BLaER1 treated with 17β-estradiol and CSF1 and Interleukin-3, amounts not matched to agents 10 nM and 100 nM (cell line): ENCODE results near the gene SORT1.
"Not testable (repeated sequence)": the region's sequence is repeated elsewhere in the genome, so short reads cannot be mapped to it uniquely, and the experiment has no call there.

Source experiments
- H3K27ac ChIP-seq, 11 experiments: shearing (Covaris generic); formaldehyde crosslinking; 2 replicates each; pipeline ENCODE4 v1.8.1; 2022
- H3K27me3 ChIP-seq, 11 experiments: shearing (Covaris generic); formaldehyde crosslinking; 2 replicates each; pipeline ENCODE4 v1.8.1; 2022
- H3K36me3 ChIP-seq, 11 experiments: shearing (Covaris generic); formaldehyde crosslinking; 2 replicates each; pipeline ENCODE4 v1.8.1; 2022
- H3K4me1 ChIP-seq, 10 experiments: shearing (Covaris generic); formaldehyde crosslinking; 2 replicates each; pipeline ENCODE4 v1.8.1; 2022
- H3K4me2 ChIP-seq, 11 experiments: shearing (Covaris generic); formaldehyde crosslinking; 2 replicates each; pipeline ENCODE4 v1.8.1; 2022
- H3K4me3 ChIP-seq, 10 experiments: shearing (Covaris generic); formaldehyde crosslinking; 2 replicates each; pipeline ENCODE4 v1.8.1; 2022
- H3K9ac ChIP-seq, 11 experiments: shearing (Covaris generic); formaldehyde crosslinking; 2 replicates each; pipeline ENCODE4 v1.8.1; 2022
- H3K9me3 ChIP-seq, 11 experiments: shearing (Covaris generic); formaldehyde crosslinking; replicated peaks in 1 of 11; 2 replicates each; pipeline ENCODE4 v1.8.1; 2022
- H4K20me1 ChIP-seq, 11 experiments: shearing (Covaris generic); formaldehyde crosslinking; 2 replicates each; pipeline ENCODE4 v1.8.1; 2022
- Cebpa-rat ChIP-seq, 11 experiments: shearing (Covaris generic); IDR thresholded peaks; 2 replicates each; pipeline ENCODE4 v1.8.1; 2022

SORT1 gene

GRCh38 chr1:109381573-109381972 lies 16.1 kb downstream of the SORT1 start:
- TF ChIP-seq Cebpa-rat (IDR thresholded peaks at IDR 0.05) = no peak
- H3K9ac ChIP-seq = no peak overlapping the region

DNA sequence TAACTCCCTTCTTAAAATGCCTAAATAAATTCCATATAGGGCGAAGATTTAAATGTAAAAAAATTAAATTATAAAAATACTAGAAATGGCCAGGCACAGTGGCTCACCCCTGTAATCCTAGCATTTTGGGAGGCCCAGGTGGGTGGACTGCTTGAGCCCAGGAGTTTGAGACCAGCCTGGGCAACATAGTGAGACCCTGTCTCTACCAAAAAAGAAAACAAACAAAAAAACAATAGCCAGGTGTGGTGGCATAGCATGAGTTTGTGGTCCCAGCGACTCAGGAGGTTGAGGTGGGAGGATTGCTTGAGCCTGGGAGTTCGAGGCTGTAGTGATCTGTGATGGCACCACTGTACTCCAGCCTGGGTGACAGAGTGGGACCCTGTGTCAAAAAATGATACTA lies 17.8 kb downstream of the SORT1 start:
- TF ChIP-seq Cebpa-rat (IDR thresholded peaks at IDR 0.05) = no peak
- Histone ChIP-seq H4K20me1 (peaks cover 0 to 40% (median 10%) of the 10 kb centered on the region in 11 experiments; a peak in 7 of 22 replicates), H3K27me3 (no peaks in the 10 kb centered on the region), H3K27ac (no peak overlapping the region), H3K36me3 (0 out of 22 replicates have a peak, but pooled peaks cover 0 to 5% (median 0%) of the 10 kb centered on the region in 11 experiments), H3K4me1 (peaks cover 0 to 28% (median 11%) of the 10 kb centered on the region in 10 experiments; a peak in 18 of 20 replicates), H3K9ac (no peak overlapping the region), H3K4me3 (no peak overlapping the region), H3K9me3 (peaks cover 0 to 6% (median 5%) of the 10 kb centered on the region in 11 experiments; a peak in 10 of 22 replicates), H3K4me2 (no peak overlapping the region)

More at GRCh38 chr1:109381573-109381972, 16.1 kb downstream of the SORT1 start:
- Histone ChIP-seq H3K36me3 (no peaks in the 10 kb centered on the region), H3K27ac (no peak overlapping the region), H3K4me3 (no peak overlapping the region), H3K4me1 (peaks cover 16 to 45% (median 27%) of the 10 kb centered on the region in 10 experiments), H3K9me3 (no peaks in the 10 kb centered on the region), H4K20me1 (peaks cover 0 to 40% (median 10%) of the 10 kb centered on the region in 11 experiments; a peak in 7 of 22 replicates), H3K27me3 (no peaks in the 10 kb centered on the region), H3K4me2 (peak overlapping the region in 2 of 11 experiments; percentile 7 to 25; a peak in 3 of 22 replicates)

GRCh38 chr1:109379422-109379821 lies 18.3 kb downstream of the SORT1 start:
- no peak overlapping the region for H3K9ac ChIP-seq
- H3K4me2 ChIP-seq = no peak overlapping the region
- TF ChIP-seq Cebpa-rat (IDR thresholded peaks at IDR 0.05) = no peak
- no peak overlapping the region for H3K27ac ChIP-seq
- H3K36me3 ChIP-seq = 0 out of 22 replicates have a peak, but pooled peaks cover 0 to 5% (median 0%) of the 10 kb centered on the region in 11 experiments
- H3K9me3 ChIP-seq = peaks cover 0 to 11% (median 9%) of the 10 kb centered on the region in 11 experiments; a peak in 11 of 22 replicates
- H4K20me1 ChIP-seq = peaks cover 0 to 35% (median 10%) of the 10 kb centered on the region in 11 experiments; a peak in 7 of 22 replicates
- no peaks in the 10 kb centered on the region for H3K27me3 ChIP-seq
- H3K4me1 ChIP-seq = peaks cover 0 to 23% (median 8%) of the 10 kb centered on the region in 10 experiments; a peak in 12 of 20 replicates
- no peak overlapping the region for H3K4me3 ChIP-seq

DNA sequence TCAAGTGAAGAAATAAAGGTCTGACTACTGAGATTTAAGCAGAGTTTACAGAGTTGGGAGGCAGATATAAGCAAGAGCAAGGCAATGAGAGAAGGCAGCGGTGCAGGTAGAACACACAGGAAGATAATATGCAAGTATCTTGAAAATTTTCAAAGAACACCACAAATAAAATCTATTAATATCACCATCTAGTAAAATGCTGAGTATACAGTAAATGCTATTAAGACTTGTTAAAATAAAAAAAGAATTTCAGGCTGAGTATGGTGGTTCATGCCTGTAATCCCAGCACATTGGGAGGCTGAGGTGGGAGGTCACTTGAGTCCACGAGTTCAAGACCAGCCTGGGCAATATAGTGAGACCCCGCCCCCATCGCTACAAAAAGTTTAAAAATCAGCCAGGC lies 20.0 kb downstream of the SORT1 start:
- Histone ChIP-seq H3K9ac (no peak overlapping the region), H3K36me3 (0 out of 22 replicates have a peak, but pooled peaks cover 0 to 5% (median 0%) of the 10 kb centered on the region in 11 experiments), H3K27ac (no peak overlapping the region), H3K9me3 (peaks cover 0 to 14% (median 10%) of the 10 kb centered on the region in 11 experiments; a peak in 11 of 22 replicates), H3K4me1 (peaks cover 8 to 29% (median 20%) of the 10 kb centered on the region in 10 experiments), H3K4me3 (no peak overlapping the region), H4K20me1 (peaks cover 0 to 26% (median 4%) of the 10 kb centered on the region in 11 experiments; a peak in 5 of 22 replicates), H3K4me2 (no peak overlapping the region), H3K27me3 (no peaks in the 10 kb centered on the region)
- no peak for TF ChIP-seq Cebpa-rat (IDR thresholded peaks at IDR 0.05)

DNA sequence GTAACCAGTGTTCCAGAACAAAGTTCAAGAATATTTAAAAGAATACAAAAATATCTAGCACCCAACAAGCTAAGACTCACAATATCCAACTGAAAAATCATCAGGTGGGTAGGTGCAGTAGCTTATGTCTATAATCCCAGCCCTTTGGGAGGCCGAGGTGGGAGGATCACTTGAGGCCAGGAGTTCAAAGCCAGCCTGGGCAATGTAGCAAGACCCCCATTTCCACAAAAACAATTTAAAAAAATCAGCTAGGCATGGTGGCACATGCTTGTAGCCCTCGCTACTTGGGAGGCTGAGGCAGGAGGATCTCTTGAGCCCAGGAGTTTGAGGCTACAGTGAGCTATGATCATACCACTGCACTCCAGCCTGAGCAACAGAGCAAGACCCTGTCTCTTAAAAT lies 24.0 kb downstream of the SORT1 start:
- peak overlapping the region in 1 of 11 experiments; percentile 22; a peak in 1 of 22 replicates for H3K27ac ChIP-seq
- H3K4me3 ChIP-seq = not testable (repeated sequence)
- peak overlapping the region in 10 of 11 experiments; percentile 5 to 93 (median 62); a peak in 15 of 22 replicates for H3K4me2 ChIP-seq

DNA sequence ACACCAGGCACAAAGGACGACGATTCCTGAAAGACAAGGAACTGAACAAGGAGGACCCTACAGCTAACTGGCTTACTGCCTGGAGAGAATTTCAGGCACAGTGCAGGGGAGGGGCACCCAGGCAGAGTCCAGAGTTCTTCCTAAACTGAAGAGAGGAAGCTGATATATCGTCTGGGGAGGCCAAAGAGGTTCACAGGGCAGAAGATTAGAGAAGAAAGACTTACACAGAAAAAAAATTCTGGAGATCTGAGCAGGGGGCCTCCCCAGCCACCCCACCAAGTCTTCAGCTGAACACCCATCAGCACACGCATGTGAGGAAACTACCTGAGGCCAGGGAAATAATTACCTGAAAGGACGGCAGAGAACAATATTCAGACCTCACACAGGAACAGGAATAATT lies 24.6 kb downstream of the SORT1 start:
- H3K9me3 ChIP-seq = peaks cover 0 to 14% (median 10%) of the 10 kb centered on the region in 11 experiments; a peak in 11 of 22 replicates
- peak overlapping the region in 4 of 11 experiments; percentile 26 to 65 (median 42); a peak in 5 of 22 replicates for H3K9ac ChIP-seq
- H3K27ac ChIP-seq = peak overlapping the region in 5 of 11 experiments; percentile 3 to 45 (median 22); a peak in 4 of 22 replicates
- no peaks in the 10 kb centered on the region for H3K27me3 ChIP-seq
- H3K36me3 ChIP-seq = 0 out of 22 replicates have a peak, but pooled peaks cover 0 to 5% (median 0%) of the 10 kb centered on the region in 11 experiments
- no peak overlapping the region for H3K4me3 ChIP-seq
- H3K4me2 ChIP-seq = peak overlapping the region; percentile 5 to 93 (median 36); a peak in 17 of 22 replicates
- peaks cover 45 to 62% (median 55%) of the 10 kb centered on the region in 10 experiments for H3K4me1 ChIP-seq
- H4K20me1 ChIP-seq = peaks cover 0 to 14% (median 0%) of the 10 kb centered on the region in 11 experiments; a peak in 2 of 22 replicates
- no peak for TF ChIP-seq Cebpa-rat (IDR thresholded peaks at IDR 0.05)

More for the DNA sequence above, 24.0 kb downstream of the SORT1 start:
- Histone ChIP-seq H3K9me3 (peaks cover 0 to 14% (median 10%) of the 10 kb centered on the region in 11 experiments; a peak in 11 of 22 replicates), H4K20me1 (peaks cover 0 to 14% (median 0%) of the 10 kb centered on the region in 11 experiments; a peak in 2 of 22 replicates), H3K9ac (peak overlapping the region in 1 of 11 experiments; percentile 45; a peak in 2 of 22 replicates), H3K4me1 (peaks cover 42 to 56% (median 51%) of the 10 kb centered on the region in 10 experiments)
- not testable (repeated sequence) for H3K27me3 ChIP-seq, H3K36me3 ChIP-seq

DNA sequence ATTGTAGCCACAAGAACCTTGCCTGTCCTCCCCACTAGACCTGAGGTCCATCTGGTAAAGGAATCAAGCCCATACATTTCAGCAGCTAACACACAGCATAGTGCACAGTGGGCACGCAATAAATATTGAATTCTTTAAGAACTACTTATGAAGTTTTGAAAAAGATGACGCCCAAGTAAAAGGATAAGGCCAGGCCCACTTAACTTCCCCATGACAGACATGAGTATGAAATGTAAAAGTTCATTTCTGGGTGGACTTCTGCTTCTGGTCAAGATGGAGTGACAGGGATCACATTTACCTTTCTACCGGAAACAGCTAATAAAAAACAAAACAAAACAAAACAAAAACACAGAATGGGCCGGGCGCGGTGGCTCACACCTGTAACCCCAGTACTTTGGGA lies 25.4 kb downstream of the SORT1 start:
- Histone ChIP-seq H3K4me1 (peaks cover 45 to 70% (median 55%) of the 10 kb centered on the region in 10 experiments), H3K4me3 (0 out of 20 replicates have a peak overlapping the region, but pooled peaks of 1 of the 10 experiments have one; percentile 61), H3K27me3 (no peaks in the 10 kb centered on the region), H3K4me2 (peak overlapping the region in 9 of 11 experiments; percentile 78 to 93 (median 87); a peak in 16 of 22 replicates), H3K36me3 (peaks cover 0 to 13% (median 2%) of the 10 kb centered on the region in 11 experiments; a peak in 7 of 22 replicates), H3K27ac (peak overlapping the region in 5 of 11 experiments; percentile 60 to 81 (median 74); a peak in 10 of 22 replicates), H4K20me1 (peaks cover 0 to 10% (median 0%) of the 10 kb centered on the region in 11 experiments; a peak in 1 of 22 replicates), H3K9me3 (peaks cover 0 to 15% (median 10%) of the 10 kb centered on the region in 11 experiments; a peak in 12 of 22 replicates), H3K9ac (0 out of 22 replicates have a peak overlapping the region, but pooled peaks of 1 of the 11 experiments have one; percentile 6)
- no peak for TF ChIP-seq Cebpa-rat (IDR thresholded peaks at IDR 0.05)

DNA sequence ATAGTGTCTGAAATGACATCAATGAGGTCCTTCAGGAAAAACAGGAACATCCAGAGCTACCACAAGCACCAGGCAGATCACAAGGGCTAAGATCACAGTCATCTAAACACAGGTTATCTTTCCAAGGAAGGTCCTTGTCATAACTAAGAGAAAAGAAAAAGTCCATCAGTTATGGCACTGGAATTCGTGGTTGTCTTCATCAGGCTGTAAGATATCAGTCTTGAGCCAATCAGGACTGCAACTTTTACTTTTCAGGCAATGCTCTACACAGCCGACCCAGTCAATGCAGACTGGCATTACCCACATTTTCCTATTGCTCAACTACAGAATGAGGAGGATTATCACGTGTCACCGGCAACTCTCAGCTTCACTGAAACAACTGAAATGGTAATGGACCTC lies 26.4 kb downstream of the SORT1 start:
- Histone ChIP-seq H4K20me1 (peaks cover 0 to 10% (median 0%) of the 10 kb centered on the region in 11 experiments; a peak in 1 of 22 replicates), H3K27me3 (no peaks in the 10 kb centered on the region), H3K4me3 (peak overlapping the region in 7 of 10 experiments; percentile 6 to 61 (median 41); a peak in 12 of 20 replicates), H3K9ac (peak overlapping the region; percentile 29 to 71 (median 47); a peak in 16 of 22 replicates), H3K4me1 (peaks cover 45 to 74% (median 55%) of the 10 kb centered on the region in 10 experiments), H3K36me3 (peaks cover 2 to 22% (median 10%) of the 10 kb centered on the region in 11 experiments; a peak in 17 of 22 replicates), H3K9me3 (peaks cover 0 to 22% (median 10%) of the 10 kb centered on the region in 11 experiments; a peak in 12 of 22 replicates), H3K27ac (peak overlapping the region; percentile 43 to 81 (median 60); a peak in 19 of 22 replicates), H3K4me2 (peak overlapping the region; percentile 64 to 93 (median 81))
- TF ChIP-seq Cebpa-rat (IDR thresholded peaks at IDR 0.05) = peak in 3 of 11 experiments; percentile 9 to 36 (median 34); a peak in 1 of 22 replicates
